Activated CD4-positive, alpha-beta T cell treated with anti-CD3 and anti-CD28 coated beads for 4 hours (primary cell): ENCODE results near the gene ERICH2.

Source experiments
- DNase-seq, 2 donors: peaks; one replicate each; pipeline ENCODE4 v3.0.0-alpha.2; 2020

The ERICH2 gene

DNA sequence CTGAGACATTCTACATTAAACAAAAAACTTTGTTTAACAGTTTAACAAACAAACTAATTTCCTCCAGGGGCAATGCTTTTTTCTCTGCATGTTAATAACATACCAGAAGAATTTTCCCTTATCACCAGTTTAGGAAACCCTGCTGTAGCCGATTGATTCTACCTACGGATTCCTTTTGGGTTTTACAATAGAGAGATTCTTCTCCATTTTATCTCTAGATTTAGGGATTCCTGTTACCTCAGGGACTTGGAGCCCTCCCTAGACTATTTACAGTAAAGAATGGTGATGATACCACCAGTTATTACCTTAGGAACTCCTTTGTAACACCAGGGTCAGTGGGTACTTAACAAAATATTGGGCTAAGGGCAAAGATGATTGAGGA lies 5.3 kb upstream of the ERICH2 start:
- no peak for DNase-seq

DNA sequence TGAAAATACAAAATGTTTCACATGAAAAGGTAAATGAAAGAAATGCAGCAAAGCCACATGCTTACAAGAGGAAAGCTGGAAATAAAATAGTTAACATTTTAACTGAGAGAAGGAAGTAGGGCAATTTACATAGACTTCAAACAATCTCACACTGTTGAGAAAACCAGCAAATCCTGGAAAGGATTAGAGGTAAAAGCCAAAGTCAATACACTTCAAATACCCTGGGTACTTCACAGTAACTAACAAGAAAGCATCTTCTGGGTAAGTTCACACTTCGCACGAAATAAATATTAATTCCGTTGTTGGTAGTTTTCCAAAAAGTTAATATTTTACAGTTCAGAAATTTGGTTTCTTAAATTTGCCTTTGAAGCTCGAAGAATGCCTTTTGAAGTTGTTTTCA lies 3.5 kb upstream of the ERICH2 start:
- DNase-seq = no peak

DNA sequence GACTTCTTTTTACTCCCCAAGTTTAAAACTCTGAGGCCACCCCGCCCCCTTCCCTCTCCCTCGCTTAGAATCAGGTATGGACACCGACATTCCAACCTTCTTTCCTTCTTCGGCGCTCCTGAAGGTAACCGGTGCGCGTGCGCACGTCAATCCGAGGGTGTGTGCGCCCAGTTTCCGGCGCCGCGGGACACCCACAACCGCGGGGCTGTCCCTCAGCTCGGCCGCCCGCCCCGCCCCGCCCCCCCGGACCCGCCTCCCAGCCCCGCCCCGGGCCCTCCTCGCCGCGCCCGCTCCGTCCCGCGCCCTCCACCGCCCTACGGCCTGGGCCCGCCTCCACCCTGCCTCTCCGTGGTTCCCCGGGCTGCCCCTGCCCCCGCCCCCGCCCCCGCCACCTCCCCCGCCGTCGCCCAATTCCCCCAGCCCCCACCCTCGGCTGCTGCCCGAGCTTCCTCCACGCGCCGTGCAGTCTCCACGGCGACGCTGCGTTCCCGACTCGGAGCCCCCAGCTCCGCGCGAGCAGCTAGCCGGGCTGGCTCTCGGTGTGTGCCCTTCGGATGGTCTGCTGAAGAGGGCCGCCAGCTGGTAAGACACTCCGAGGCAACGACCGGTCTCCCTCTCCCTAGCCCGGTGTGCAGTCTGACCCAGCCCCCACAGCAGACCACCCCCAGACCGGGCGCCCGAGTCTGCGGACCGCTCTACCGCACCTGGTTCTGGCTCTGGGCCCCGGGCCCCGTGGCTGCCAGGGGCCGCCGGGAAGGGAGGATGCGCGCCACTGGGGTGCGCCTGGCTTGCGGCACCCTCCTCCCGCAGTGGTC lies 635 bp downstream of the ERICH2 start:
- peak; percentile 63 to 69 for DNase-seq

DNA sequence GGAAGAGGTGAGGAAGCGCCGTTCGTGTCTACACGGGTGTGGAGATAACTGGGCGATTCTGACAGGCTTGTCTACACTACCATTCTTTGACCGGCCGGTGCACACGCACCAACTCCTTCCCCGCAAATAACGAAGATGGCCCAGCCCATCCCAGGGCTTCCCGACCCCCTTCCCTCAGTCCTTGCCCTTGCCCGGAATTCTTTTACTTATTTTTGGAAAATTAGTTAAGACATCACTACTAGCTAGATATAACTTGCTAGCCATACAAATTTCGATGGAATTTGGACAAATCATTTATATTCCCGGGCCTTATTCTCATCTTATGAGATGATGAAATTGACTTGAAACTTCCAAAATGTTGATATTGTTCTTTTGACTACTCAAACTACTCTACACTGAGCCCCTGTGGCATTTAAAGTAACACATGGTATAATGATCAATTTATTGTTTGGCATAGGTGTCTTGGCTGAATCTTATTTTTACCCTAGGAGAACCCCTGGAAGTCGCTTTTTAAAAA lies 1.3 kb downstream of the ERICH2 start:
- DNase-seq = no peak

DNA sequence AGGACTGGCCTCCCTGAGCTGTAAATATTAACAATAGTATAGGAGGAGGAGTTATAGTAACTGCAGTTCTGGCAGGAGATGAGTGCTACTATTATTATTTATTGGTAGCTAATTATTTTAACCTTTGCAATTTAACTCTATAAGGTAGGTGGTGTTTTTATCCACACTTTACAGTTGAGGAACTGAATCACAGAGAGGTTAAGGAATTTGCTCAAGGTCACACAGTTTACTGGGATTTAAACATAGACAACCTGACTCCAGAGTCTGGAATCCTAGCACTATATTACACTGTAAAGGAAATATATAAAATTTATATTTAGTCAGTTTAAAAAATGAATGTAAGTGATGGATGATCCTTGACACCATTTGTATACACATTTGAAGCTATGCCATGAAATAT lies 2.1 kb downstream of the ERICH2 start:
- no peak for DNase-seq

DNA sequence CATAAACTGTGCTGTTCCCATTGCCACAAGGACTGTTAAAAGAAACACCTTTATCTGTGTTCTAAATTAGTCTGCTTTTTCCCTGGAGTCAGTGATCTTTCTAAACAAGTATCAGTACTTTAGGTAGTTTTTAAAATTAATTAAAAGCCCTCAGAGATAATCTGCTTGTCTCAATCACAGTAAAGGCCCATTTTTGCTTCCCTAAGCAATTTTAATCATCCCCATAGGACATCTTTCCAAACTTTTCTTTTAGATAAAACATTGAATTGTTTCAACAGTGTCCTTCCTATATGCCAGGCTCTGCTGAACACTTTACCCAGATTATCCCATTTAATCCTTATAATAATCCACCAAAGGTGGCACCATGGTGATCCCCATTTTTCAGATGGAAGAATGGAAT lies 3.9 kb downstream of the ERICH2 start:
- no peak for DNase-seq

DNA sequence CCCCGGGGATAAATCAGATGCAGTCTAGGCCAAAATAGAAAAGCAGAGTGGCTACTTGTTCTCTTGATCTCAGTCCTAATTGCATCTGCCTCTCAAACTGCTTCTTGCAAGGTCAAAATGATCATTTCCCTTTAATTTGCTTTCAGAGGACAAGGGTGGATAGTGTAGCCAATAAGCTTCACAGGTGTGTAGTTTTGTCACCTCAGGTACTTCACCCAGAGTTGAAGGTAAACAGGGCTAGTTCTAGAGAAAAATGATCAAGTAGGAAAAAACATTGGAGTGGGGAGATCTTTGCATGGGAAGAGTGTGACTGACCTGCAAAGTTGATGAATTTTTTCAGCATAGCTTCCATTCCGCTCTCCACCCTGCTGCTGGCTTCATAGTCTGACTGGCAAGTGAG lies 8.7 kb downstream of the ERICH2 start:
- no peak for DNase-seq

DNA sequence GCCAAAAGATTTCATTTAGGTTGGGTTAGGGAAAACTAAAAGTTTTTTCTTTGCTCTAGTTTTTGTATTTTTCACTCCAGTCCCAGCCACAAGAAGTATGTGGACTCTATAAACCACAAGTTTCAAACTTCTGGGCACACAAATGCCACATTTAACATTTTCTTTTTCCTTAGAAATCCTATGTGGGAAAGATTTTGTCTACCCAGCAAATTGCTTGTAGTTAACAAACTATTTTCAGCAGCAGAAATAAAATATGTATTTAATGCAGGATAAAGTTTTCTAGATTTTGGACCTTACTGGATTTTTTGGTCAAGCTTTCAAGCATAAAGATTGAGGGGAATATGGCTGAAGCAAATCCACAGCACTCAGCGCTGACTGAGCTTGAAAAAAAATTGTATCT lies 9.1 kb downstream of the ERICH2 start:
- DNase-seq = no peak

DNA sequence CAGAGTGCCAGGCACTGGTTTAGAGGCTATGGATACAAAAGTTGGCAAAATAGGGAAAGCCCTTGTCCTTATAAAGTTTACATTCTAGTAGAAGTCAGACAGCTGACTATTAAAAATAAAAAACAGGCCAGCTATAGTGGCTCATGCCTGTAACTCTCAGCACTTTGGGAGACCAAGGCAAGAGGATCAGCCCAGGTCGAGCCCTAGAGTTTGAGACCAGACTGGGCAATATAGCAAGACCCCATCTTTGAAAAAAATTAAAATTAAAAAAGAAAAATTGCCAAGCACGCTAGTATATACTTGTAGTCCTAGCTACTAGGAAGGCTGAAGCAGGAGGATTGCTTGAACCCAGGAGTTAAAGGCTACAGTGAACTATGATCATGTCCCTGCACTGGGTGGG lies 12.5 kb downstream of the ERICH2 start:
- DNase-seq = no peak

DNA sequence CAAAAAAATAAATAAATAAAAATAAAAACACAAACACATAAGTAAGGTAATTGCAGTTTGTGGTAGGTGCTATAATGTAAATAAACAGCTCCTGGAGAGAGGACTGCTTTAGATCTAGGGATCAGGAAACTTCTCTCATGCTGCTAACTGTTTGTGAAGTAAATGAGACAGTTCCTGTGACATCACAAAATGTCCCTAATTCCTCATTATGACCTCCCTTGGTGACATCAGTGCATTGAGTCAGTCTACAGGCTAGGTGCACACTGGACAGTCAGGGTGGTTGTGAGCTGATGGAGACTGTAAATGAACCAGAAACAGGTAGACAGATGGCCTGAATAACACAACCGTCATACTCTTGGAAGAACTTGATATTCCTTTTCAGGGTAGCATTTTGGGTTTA lies 13.4 kb downstream of the ERICH2 start:
- DNase-seq = no peak

DNA sequence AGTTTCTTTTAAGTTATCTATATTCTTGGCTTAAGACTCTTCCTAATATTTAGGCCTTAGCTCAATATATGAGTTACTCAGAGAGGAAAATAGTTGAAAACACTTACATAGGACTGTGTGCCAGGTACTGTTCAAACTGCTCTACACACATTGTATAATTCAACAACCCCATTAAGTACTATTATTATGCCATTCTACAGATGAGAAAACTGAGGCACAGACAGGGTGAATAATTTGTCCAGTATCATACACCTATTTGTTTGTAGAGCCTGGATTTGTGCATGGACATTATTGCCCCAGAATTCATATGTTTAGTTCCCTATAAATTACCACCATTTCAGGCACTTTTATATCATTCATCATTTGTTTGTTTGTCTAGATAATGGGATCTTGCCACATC lies 28.8 kb downstream of the ERICH2 start:
- no peak for DNase-seq

DNA sequence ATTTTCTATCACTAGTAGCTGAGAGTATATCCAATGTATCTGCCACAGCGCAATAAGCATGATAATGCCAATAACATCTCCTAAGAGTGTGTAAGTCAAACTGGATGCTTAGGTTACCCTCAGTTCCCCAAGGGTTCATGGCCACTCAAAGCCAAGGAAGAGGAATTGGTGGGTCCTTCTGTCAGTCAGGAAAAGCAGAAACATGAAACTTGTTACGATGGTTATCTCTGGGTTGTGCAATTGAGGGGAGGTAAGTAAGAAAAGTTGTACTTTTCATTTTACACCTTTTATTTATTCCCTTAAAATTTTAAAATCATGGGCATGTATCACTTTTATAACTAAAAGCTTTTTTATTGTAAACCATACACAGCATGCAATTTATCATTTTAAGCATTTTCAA lies 36.4 kb downstream of the ERICH2 start:
- DNase-seq = no peak

DNA sequence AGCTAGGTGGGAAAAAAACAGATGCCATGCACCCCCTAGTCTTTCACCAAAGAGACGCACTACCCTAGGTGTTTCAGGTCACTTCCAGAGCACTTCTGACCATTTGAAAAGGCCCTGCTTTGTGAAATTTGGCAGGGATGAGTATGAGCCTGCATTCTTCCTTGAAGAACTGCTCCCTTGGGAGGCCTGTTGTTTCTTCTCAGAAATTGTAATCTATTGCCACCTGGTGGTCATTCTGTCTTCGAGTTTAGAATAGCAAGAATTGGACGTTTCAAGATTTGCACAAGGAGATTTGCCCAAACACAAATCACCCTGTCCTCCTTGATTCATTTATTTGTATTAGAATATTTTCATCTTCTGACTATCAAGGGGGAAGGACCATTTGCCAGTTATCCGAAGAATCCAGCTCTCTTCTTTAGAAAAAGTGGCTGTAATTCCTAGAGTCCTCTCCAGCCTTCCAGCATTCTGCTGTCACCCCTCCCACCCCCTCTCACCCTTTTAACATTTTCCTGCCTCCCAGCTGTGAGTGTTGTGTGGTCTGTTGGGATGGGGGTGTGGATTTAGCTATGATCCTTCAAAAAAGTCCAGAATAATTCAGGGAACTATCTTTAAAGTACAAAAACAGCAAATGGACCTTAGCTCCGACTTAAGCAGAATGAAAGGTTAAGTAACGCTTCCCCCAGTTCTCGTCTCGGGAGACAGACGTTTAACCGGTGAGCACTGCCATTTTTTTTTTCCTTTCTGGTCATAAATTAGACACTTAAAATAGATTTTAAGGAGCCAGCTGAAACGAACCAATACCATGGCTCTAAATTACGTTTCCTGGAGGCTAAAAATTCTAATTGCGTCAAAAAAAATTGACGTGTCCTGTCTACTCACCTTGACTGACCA lies 42.8 kb downstream of the ERICH2 start:
- DNase-seq = peak in 1 of 2 donors; percentile 40

DNA sequence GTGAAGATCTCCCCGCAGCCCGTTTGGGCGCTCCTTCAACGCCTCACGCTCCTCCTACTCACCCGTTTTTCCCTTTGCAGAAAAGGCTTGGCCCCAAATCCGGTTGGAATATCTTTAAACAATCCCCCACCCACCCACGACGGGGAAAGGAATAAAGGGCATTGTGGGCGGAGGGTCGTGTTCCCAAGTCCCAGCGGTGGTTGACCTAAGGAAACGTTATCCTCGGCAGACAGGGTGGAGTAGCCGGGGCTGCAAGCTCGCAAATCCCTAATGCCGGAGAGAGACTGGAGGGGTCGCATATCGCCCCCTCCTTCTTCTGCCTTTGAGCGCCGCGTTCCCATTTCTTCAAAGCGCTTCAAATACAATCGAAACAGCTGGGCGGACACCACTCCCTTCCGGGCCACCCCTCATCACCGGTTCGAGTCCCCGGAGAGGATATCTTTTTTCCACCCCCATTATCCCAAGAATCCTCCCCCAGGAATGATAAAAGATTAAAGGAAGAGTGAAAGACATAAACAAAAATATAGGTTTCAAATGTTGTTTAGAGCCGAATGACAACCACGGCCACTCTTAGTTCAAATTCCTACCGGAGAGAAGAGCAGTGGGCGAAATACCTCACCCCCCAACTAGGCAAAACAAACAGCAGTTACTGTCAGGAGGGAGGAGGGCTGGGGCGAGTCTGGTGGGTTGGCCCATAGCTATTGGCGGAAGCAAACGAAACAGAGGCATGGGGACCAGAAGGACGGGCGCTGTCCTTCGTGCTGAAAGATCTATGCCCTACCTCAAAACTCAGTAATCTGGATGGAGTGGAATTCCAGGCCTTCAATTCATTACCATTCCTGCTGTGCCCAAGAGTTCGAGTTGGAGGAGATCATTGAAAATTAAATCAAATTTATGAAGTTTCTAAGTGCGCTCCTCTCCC lies 43.7 kb downstream of the ERICH2 start:
- DNase-seq = no peak

DNA sequence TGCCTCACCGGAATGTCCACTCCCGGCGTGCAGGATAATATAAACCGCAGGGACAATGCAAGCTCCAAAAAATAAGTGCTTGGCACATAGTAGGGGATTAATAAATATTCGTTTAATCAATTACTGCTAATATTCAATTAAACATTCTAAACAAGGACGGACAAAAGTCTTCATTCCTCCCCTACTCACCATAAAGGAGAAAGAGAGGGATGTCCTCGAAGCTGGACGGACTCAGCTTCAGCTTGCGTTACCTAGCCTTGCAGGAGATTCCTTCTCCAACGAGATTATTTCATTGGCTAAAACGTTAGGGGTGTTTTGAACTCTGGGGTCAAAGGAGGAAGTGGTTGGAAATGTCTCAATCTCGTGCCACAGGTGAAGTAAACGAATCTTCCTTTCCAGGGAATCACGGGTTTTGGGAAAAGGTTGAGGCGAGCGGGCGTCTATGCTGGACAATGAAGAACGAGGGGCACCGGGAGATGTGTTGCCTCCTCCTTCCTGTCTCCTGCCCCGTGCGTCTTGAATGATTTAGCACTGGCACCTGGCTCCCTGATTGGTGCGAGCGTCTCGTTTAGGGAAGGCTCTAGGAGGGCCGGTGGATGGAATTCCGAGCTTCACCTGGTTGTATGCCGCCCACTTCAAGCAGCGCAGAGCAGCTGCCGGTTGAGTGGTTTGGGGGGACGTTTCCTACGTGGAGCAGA lies 44.5 kb downstream of the ERICH2 start:
- DNase-seq = no peak

DNA sequence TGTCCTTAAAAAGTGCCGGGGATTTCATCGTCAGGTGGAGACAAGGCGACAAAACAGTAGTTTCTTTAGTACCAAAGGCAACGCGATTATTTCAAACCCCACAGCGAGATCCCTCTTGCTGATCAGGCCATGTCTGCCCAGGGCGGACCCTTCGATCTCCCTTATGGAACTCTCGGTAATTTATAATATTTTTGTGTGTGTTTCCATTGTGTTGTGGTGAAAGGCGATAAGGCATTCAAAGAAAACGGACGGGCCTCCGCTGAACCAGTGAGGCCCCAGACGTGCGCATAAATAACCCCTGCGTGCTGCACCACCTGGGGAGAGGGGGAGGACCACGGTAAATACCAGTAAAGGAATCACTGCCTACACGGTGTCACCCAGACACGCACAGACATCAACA lies 45.1 kb downstream of the ERICH2 start:
- no peak for DNase-seq

DNA sequence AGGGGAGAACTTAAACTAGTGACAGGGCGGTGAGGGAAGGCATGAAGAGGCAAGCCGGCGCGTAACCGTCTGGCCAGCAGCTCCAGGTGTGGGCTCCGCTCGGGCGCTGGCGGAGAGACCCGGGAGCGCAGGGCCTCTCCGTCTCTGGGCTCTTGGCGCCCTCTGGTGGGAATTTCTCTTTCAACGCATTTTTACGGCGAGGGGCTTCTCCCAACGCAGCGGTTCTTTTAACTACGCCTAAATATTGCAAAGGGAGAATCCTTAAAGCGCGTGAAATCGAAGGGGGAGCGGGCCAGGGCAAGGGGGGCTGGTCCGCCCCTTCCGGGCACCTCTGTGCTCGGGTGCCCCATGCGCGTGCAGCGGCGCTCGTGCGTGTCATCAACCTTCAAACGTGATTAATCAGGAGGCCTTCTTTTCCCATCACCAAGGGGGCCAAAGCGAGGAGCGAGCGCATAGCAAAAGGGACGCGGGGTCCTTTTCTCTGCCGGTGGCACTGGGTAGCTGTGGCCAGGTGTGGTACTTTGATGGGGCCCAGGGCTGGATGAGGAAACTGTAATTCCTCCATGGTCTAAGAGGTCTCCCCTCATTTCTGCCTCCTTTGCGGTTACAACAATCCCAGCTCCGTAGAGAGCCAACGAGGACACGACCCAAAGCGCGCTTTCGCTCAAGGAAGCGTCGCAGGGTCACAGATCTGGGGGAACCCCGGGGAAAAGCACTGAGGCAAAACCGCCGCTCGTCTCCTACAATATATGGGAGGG lies 45.7 kb downstream of the ERICH2 start:
- peak; percentile 60 to 66 for DNase-seq

DNA sequence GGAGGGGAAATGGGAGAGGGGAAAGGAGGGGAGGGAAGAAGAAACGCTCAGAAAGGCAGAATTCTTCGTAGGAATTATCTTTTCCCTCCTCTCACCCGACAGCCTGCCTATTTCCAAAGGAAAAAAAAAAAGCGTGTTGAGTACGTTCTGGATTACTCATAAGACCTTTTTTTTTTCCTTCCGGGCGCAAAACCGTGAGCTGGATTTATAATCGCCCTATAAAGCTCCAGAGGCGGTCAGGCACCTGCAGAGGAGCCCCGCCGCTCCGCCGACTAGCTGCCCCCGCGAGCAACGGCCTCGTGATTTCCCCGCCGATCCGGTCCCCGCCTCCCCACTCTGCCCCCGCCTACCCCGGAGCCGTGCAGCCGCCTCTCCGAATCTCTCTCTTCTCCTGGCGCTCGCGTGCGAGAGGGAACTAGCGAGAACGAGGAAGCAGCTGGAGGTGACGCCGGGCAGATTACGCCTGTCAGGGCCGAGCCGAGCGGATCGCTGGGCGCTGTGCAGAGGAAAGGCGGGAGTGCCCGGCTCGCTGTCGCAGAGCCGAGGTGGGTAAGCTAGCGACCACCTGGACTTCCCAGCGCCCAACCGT lies 46.4 kb downstream of the ERICH2 start, which contains the start of gene GAD1:
GAD1 (plus strand) TSS at position 384 of the 589 bp plus-strand sequence. CDS start 1,705 bp downstream, outside the sequence.
- DNase-seq = peak; percentile 57

DNA sequence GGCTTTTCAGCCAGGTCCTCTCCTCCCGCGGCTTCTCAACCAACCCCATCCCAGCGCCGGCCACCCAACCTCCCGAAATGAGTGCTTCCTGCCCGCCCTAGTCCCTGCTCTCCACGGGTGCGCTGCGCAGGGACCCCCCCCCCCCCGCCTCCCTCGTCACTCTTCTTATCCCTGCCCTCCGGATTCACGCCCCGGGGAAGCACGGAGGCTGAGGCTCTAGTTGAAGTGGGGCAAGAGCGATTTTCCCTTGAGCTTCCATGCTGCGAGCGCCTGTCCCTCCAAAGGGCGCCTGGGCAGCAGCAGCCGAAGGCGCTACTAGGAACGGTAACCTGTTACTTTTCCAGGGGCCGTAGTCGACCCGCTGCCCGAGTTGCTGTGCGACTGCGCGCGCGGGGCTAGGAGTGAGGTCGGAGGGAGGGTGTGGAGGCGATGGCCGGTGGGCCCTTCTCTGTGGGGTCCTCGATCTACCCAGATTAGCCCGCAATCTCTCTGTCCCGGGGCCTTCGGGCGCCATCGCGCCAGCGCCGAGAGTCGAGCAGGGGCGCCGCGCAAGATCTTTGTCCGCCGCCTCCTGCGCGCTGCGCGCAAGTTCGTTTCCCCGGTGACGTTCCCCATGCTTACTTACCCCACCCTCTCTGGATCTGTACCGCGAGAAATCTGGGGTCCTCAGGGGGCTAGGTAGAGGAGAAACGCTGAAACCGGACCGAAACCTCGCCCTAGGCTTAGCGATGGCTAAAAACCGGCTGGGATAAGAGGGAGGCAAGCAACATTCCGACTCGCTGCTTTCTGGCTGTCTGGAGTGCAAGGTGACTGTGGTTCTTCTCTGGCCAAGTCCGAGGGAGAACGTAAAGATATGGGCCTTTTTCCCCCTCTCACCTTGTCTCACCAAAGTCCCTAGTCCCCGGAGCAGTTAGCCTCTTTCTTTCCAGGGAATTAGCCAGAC lies 47.2 kb downstream of the ERICH2 start:
- DNase-seq = no peak
